PC-9 (cell line): ENCODE data around the gene PPARGC1A. TPM values are rescaled to one million over a fixed set of nuclear protein-coding genes. Genes with fewer than 3 reads are reported as not detected.

Experiments
- BruUV-seq: library from RNA; stranded (reverse); fragments of 400-500 nt; replicated peaks from 2 replicates; lab custom pipeline; 2021; lab: Mats Ljungman, UMichigan
- CTCF ChIA-PET: fragments of 300-600 bp; sonication (Branson Sonifier 250); formaldehyde crosslinking; loops from one replicate; lab custom pipeline; 2022; ENCODE audit warnings: antibody characterized with exemption; lab: Charles Lee
- POLR2A ChIA-PET: fragments of 300-600 bp; sonication (Branson Sonifier 250); formaldehyde crosslinking; loops from one replicate; lab custom pipeline; 2022; ENCODE audit warnings: antibody characterized with exemption; ENCODE audit not compliant: unreplicated experiment; lab: Charles Lee
- DNase-seq, 2 experiments: peaks; one replicate each; pipeline versions ENCODE4 v3.0.0 to v3.0.0-alpha.2; 2015 to 2022; ENCODE audit warnings: mixed read lengths in 1 of 2
- H2AFZ ChIP-seq: fragments of 200-600 bp; sonication (generic); 2 replicates; pipeline ENCODE4 v1.8.1; 2017; ENCODE audit warnings: antibody characterized with exemption
- H3F3A ChIP-seq: fragments of 200-600 bp; sonication (generic); 2 replicates; pipeline ENCODE4 v1.8.1; 2017; ENCODE audit warnings: antibody characterized with exemption, mild to moderate bottlenecking, low read depth; ENCODE audit not compliant: insufficient read depth
- H3K27ac ChIP-seq: fragments of 200-600 bp; sonication (generic); 2 replicates; pipeline ENCODE4 v1.6.1; 2016; ENCODE audit warnings: mixed run types
- H3K27me3 ChIP-seq: fragments of 200-600 bp; sonication (generic); 2 replicates; pipeline ENCODE4 v1.6.1; 2016; ENCODE audit warnings: low read depth, mixed run types; ENCODE audit not compliant: insufficient read depth
- H3K36me3 ChIP-seq: fragments of 200-600 bp; sonication (generic); 2 replicates; pipeline ENCODE4 v1.6.1; 2016; ENCODE audit warnings: low read depth, mixed run types
- H3K4me1 ChIP-seq: fragments of 200-600 bp; sonication (generic); replicated peaks from 2 replicates; pipeline ENCODE4 v1.6.1; 2016; ENCODE audit warnings: mixed run types; ENCODE audit not compliant: insufficient read depth
- H3K4me2 ChIP-seq: fragments of 200-600 bp; sonication (generic); 2 replicates; pipeline ENCODE4 v1.6.1; 2017; ENCODE audit warnings: mixed run types
- H3K4me3 ChIP-seq: fragments of 200-600 bp; sonication (generic); 2 replicates; pipeline ENCODE4 v1.6.1; 2016; ENCODE audit warnings: mixed run types
- H3K79me2 ChIP-seq: fragments of 200-600 bp; sonication (generic); 2 replicates; pipeline ENCODE4 v1.6.1; 2017; ENCODE audit warnings: low read depth, mixed run types
- H3K9me2 ChIP-seq: fragments of 200-600 bp; sonication (generic); 2 replicates; pipeline ENCODE4 v1.8.1; 2017; ENCODE audit warnings: mild to moderate bottlenecking; ENCODE audit not compliant: insufficient read depth
- H3K9me3 ChIP-seq: fragments of 200-600 bp; sonication (generic); 2 replicates; pipeline ENCODE4 v1.8.1; 2016; ENCODE audit warnings: low read depth; ENCODE audit not compliant: insufficient read depth
- H4K20me1 ChIP-seq: fragments of 200-600 bp; sonication (generic); 2 replicates; pipeline ENCODE4 v1.8.1; 2017; ENCODE audit not compliant: insufficient read depth
- EZH2 ChIP-seq: fragments of 200-600 bp; sonication (generic); IDR thresholded peaks from 2 replicates; pipeline ENCODE4 v1.8.0; 2017; ENCODE audit warnings: antibody characterized with exemption, low read depth
- intact Hi-C: fragments of 100-400 bp; cut with micrococcal nuclease; formaldehyde crosslinking; loops from one replicate; pipeline ENCODE4 v1.10.0; 2022; ENCODE audit not compliant: unreplicated experiment
- total RNA-seq: library from RNA; stranded (reverse); gene quantifications from 2 replicates; pipeline ENCODE4 v1.2.3, GENCODE V29; 2021
- TF ChIP-seq, protein P1 (sequence below): fragments of 200-600 bp; sonication (generic); conservative IDR thresholded peaks from 2 replicates; pipeline ENCODE4 v1.6.1; 2017; ENCODE audit warnings: mixed run types, antibody characterized with exemption, mild to moderate bottlenecking, moderate library complexity

Gene PPARGC1A
- total RNA-seq, 1 experiment from 2014 or later = not detected

DNA sequence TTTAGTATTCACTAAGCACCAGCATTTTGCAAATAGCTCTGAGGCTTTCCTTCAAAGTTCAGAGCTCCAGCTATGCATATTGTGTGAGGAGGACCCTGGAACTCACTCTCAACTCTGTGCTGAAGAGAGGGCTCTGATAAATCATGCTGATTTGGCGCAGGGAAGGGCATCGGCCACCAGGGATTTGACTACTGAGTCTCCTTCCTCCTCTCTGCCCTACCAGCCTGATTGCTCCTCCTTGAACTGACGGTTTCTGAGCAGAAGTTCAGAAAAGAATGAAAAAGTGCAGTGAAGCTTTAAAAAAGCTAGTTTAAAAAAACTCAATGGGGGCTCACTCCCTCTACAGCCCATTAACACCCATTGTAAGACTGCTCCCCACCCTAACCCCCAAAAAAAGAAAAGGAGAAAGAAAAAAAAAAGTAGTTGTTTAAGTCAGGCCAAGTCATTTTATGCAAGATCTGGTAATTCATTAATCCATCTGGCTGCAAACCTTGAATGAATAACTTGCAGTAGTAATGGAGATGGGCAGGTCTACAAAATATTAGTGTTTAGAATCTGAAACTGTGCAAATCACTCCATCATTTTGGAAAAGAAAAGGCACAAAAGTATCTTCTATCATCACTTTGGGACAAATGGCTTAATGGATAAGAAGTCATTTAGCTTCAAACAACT is 13.3 kb downstream of the PPARGC1A start:
- DNase-seq = no peak
- H3K4me2 ChIP-seq = no peak overlapping the region
- no peak overlapping the region for H2AFZ ChIP-seq
- no peaks in the 10 kb centered on the region for H3K9me2 ChIP-seq
- no peaks in the 10 kb centered on the region for H3K36me3 ChIP-seq
- no peak overlapping the region for H3K4me3 ChIP-seq
- BruUV-seq = no TSS peak
- intact Hi-C loops = no loop called here
- TF ChIP-seq, protein P1, sequence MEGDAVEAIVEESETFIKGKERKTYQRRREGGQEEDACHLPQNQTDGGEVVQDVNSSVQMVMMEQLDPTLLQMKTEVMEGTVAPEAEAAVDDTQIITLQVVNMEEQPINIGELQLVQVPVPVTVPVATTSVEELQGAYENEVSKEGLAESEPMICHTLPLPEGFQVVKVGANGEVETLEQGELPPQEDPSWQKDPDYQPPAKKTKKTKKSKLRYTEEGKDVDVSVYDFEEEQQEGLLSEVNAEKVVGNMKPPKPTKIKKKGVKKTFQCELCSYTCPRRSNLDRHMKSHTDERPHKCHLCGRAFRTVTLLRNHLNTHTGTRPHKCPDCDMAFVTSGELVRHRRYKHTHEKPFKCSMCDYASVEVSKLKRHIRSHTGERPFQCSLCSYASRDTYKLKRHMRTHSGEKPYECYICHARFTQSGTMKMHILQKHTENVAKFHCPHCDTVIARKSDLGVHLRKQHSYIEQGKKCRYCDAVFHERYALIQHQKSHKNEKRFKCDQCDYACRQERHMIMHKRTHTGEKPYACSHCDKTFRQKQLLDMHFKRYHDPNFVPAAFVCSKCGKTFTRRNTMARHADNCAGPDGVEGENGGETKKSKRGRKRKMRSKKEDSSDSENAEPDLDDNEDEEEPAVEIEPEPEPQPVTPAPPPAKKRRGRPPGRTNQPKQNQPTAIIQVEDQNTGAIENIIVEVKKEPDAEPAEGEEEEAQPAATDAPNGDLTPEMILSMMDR = no peak
- no peak for TF ChIP-seq EZH2
- CTCF ChIA-PET = no interaction called here
- H3K79me2 ChIP-seq = no peaks in the 10 kb centered on the region
- H3K4me1 ChIP-seq = no peaks in the 10 kb centered on the region
- no peaks in the 10 kb centered on the region for H4K20me1 ChIP-seq
- no peaks in the 10 kb centered on the region for H3K9me3 ChIP-seq
- peaks cover 30% of the 10 kb centered on the region for H3K27me3 ChIP-seq
- H3F3A ChIP-seq = no peaks in the 10 kb centered on the region
- POLR2A ChIA-PET = no interaction called here
- H3K27ac ChIP-seq = no peak overlapping the region

DNA sequence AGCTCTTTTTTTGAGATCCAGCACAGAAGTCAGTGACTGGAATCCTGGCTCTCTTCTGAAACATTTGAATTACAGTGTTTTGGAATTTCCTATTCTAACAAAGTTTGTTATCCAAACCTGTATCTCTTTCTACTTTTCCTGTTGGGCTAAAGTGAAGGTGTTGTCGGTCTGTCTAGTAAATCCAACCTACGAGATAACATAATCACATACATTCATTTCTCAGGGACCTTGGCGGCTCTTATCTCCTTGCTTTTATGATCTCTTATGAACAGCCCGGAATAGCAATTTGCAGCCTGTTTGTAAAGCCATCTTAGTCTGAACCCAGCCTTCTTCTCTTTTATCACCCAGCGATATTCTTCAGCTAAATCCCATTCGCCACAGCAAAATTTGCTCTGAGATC is 14.5 kb downstream of the PPARGC1A start:
- H4K20me1 ChIP-seq = no peaks in the 10 kb centered on the region
- H3K36me3 ChIP-seq = no peaks in the 10 kb centered on the region
- H3K27me3 ChIP-seq = peaks cover 36% of the 10 kb centered on the region
- H2AFZ ChIP-seq = no peak overlapping the region
- no peak for DNase-seq
- H3K4me3 ChIP-seq = no peak overlapping the region
- H3K9me3 ChIP-seq = no peaks in the 10 kb centered on the region
- BruUV-seq = no TSS peak
- CTCF ChIA-PET = no interaction called here
- no peaks in the 10 kb centered on the region for H3K9me2 ChIP-seq
- TF ChIP-seq, protein P1 = no peak
- no peak for TF ChIP-seq EZH2
- POLR2A ChIA-PET = no interaction called here
- H3K4me1 ChIP-seq = no peaks in the 10 kb centered on the region
- intact Hi-C loops = no loop called here
- no peaks in the 10 kb centered on the region for H3F3A ChIP-seq
- no peak overlapping the region for H3K4me2 ChIP-seq
- no peaks in the 10 kb centered on the region for H3K79me2 ChIP-seq
- no peak overlapping the region for H3K27ac ChIP-seq

DNA sequence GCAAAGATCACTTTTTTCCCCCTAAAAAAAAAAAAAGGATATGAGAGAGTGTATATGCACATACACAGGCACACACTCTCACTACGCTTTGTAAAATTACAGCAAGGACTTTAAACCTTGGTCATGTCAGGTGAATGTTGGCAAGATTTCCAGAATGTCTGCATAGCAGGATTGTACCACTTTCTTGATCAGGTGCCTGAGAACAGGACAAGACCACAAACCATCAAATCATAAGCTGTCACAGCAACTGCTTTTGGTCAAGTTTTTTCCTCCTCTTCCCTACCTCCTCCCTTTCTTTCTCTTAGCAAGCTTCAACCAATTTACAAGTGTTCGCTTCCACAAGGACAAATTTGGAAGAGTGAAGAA is 15.3 kb downstream of the PPARGC1A start:
- no peak overlapping the region for H3K27ac ChIP-seq
- no peaks in the 10 kb centered on the region for H3K79me2 ChIP-seq
- intact Hi-C loops = no loop called here
- POLR2A ChIA-PET = interaction anchor here (0.6 kb wide), 1 partner anchor 206 kb away, joined by 3 read pairs; no protein-coding TSS in a partner anchor
- H3F3A ChIP-seq = no peaks in the 10 kb centered on the region
- no peak for DNase-seq
- no peaks in the 10 kb centered on the region for H3K4me1 ChIP-seq
- no peaks in the 10 kb centered on the region for H3K36me3 ChIP-seq
- H3K4me3 ChIP-seq = no peak overlapping the region
- H3K9me3 ChIP-seq = no peaks in the 10 kb centered on the region
- H2AFZ ChIP-seq = no peak overlapping the region
- no peaks in the 10 kb centered on the region for H4K20me1 ChIP-seq
- H3K9me2 ChIP-seq = no peaks in the 10 kb centered on the region
- peaks cover 41% of the 10 kb centered on the region for H3K27me3 ChIP-seq
- H3K4me2 ChIP-seq = no peak overlapping the region
- no peak for TF ChIP-seq EZH2
- TF ChIP-seq, protein P1 = no peak
- no TSS peak for BruUV-seq
- CTCF ChIA-PET = no interaction called here
